Eye (tissue), 1 donor: ENCODE results near the gene SERF2.
A peak's percentile ranks its signal among the peaks of the same experiment; 100 is the strongest.
"Not testable (repeated sequence)": the region's sequence is repeated elsewhere in the genome, so short reads cannot be mapped to it uniquely, and the experiment has no call there.

Experiments
- DNase-seq: peaks from one replicate; pipeline ENCODE4 v3.0.0-alpha.2; 2015

Gene SERF2

DNA sequence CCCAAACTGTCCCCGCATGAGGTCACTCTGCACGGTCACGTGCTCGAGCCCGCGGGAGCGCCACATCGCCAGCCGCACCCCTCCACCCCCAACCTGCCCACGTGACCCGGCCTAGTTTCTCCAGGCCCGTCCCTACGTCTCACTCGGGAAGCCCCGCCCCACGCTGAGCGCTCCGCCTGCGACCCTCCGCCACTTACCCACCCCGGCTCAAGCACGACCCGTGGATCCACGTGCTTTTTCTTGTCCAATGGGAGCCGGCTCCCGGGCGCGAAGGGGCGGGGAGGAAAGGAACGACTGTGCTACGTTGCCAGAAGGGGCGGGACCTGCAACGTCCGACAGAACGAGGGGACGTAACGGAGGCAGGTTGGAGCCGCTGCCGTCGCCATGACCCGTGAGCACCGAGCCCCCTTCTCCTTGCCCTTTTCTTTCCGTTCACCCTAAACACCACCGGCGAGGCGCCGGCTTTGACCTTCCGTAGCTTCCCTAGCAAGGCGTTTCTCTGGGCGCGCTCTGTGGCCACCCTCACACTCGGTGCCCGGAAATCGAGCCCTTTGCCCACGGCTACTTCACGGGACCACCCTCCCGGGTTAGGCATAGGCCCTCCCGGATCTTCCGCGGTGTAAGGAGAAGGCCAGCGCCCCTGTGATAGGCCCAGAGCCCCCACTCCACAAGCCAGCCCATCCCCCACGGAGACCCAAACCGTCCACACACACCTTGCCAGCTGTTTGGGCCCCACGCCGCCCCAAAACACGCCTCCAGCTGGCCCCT lies at the start of gene SERF2:
SERF2 (plus strand) TSS at position 328 of the 768 bp plus-strand sequence; CDS start at position 385, 57 bp downstream.
- peak; percentile 100 for DNase-seq

DNA sequence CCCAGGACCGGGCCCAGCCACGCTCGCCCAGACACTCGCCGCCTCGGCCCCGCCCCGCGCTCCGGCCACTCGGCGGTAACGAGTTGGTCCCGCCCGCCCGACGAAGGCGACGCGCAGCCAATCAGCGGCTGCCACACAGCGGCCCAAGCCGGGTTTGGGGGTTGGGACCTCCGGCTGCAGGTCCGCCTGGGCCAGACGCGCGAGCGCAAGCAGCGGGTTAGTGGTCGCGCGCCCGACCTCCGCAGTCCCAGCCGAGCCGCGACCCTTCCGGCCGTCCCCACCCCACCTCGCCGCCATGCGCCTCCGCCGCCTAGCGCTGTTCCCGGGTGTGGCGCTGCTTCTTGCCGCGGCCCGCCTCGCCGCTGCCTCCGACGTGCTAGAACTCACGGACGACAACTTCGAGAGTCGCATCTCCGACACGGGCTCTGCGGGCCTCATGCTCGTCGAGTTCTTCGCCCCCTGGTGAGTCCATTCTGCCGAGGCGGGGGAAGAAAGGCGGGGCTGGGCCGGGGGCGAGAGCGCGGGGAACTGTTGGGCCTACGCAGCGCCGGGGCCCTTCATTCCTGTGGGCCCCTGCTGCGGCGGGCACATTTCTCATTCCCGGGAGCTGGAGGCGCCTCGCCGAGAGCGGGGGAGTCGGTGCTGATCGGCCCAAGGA lies 45.7 kb upstream of the SERF2 start, which contains the start of gene PDIA3:
PDIA3 (plus strand) TSS at position 194 of the 658 bp plus-strand sequence; CDS start at position 296, 102 bp downstream.
- DNase-seq, result peak; percentile 97

DNA sequence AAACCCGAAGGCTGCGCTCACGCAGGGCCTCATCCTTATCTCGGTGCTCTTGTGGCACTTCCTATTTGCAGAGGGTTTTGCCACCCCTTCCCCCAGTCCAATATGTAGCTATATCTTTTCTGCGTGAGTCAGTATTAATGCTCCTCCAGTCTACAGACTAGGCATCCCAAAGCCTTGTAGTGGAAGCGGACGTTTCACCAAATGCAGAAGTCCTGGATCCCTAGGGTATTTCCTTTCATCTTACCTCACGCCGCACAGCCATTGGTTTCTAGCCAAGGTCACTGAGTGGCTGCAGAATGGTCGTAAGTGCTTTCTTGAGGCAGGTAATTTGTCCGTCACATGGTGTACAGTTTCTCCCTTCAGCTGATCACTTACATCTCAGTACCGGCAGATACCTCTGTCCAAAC lies 45.2 kb upstream of the SERF2 start:
- not testable (repeated sequence) for DNase-seq

DNA sequence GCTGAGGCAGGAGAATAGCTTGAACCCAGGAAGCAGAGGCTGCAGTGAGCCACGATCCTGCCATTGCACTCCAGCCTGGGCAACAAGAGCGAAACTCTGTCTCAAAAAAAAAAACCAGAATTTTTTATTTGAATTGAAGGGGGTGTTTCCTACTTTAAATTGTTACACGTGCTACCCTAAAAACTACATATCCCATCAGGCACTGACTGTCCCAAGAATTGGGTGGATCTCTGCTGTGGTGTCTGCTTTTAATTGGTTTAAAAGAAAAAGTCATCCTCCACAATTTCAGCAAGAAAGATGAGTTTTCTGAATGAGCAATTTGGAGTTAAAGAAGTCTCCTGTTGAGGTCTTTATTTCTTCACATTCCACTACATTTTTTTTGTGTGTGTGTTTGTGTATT lies 43.7 kb upstream of the SERF2 start:
- DNase-seq, result no peak

DNA sequence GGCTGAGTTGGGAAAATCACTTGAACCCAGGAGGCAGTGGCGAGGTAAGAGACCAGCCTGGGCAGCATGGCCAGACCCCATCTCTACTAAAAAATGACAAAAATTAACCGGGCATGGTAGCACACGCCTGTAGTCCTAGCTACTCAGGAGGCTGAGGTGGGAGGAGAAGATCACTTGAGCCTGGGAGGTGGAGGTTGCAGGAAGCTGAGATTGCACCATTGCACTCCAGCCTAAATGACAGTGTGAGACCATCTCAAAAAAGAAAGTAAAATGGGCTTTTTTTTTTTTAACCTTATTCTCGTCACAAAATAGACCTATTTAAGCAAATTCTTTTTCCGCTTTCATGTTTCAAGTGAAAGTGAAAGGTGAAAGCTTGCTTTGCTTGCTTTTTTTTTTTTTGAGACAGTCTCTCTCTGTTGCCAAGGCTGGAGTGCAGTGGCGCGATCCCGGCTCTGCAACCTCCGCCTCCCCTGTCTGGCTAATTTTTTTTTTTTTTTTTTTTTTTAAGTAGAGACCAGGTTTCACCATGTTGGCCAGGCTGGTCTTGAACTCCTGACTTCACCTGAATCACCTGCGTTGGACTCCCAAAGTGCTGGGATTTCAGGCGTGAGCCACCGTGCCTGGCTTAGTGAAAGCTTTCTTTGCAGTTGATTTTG lies 42.3 kb upstream of the SERF2 start:
- no peak for DNase-seq

DNA sequence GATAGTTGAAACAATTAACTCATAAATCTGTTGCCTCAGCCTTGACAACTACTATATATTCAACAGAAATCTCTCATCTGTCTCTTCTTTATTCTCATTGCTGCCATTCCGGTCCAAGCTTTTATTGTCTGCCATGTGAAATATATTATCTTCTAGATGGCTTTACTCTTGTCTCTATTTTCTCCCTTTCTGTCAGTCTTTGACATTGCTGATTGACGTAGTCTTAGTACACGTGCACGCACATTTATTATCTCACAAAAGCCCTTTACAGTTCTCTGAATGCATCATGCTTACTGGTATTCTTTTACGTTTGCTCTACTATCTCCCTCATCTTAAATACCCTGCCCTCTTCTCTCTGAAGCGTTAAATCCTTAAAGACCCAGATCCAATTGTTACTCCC lies 40.2 kb upstream of the SERF2 start:
- no peak for DNase-seq

DNA sequence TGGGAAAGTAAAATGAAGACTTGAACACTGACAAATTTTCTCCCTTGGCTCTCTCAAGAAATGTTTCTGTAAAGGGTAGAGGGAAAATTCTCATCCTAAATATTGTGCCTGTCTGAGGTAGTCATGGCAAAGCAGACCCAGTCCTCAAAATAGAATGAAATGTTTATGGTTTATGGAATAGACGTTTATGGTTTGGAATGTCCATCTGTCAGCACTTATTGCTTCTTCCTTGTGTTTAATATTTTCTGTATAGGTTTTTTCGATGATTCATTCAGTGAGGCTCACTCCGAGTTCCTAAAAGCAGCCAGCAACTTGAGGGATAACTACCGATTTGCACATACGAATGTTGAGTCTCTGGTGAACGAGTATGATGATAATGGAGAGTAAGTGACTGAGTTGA lies 29.3 kb upstream of the SERF2 start:
- no peak for DNase-seq

DNA sequence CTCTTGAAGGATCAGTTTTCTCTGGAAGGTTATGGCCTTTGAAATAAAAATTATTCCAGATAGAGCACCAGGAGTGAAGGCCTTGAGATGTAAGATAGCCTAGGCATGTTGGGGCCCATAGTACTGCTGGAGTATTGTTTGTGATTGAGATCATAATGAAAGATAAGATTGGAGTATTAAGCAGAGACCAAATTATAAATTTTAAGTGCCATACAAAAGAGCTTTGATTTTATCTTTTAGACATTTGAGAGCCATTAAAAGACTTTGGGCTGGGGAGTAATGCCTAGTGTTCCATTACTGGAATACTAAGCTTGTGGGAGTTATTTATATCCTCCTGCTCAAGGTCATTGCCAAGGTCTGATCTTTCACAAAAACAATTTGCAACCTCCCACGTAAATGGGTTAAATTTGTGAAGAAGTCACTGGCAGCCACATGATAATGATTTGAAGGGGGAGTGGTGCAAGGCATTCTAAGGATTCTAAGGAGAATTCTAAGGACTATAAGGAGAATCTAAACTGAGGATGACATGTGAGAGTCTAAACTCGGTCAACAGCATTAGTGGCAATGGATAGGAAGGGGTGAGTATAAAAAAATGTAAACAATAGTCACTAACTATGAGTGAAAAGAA lies 28.2 kb upstream of the SERF2 start:
- DNase-seq, result no peak

DNA sequence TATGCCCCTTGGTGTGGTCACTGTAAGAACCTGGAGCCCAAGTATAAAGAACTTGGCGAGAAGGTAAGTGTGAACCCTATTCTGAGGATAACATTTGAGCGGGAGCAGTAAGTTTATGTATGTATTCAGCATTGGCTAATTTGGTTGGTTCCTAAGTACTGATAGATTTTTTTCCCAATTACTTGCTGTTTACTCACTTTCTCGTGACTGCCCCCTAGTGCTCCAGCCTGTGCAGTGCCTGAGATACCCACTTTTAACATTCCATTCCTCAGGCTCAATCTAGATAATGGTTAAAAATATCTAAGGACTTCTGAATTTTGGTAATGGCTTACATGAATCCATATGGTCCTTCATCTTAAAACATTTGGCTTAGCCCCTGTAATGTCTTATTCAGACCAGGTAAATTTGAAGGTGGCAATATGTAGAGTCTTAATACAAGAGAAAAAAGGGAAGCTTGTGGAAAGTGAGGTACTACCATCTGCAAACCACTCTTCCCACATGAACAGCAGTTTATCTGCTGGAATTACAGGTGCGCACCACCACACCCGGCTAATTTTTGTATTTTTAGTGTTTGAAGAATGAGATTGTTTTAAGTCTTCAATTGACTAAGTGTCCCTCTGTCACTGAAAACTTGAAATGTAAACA lies 22.4 kb upstream of the SERF2 start:
- DNase-seq, result peak; percentile 67

DNA sequence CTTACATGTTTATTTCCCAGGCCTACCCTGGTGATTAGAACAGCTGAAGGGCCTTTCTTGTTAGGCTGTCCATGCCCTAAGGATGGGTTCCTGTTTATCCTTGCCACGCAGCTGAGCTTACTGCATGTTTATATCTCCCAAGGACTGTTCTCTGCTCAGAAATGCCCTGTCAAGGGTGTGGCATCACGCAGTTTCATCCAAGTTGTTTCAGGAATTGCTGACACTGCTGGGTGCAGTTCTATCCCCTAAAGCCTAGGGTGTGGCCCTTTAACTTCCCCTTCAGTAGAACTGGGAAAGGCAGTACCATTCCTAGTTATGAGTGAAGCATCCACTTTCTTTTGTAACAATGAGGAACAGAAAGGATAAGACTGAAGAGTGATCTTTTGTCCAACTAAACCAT lies 20.3 kb upstream of the SERF2 start:
- DNase-seq, result no peak

DNA sequence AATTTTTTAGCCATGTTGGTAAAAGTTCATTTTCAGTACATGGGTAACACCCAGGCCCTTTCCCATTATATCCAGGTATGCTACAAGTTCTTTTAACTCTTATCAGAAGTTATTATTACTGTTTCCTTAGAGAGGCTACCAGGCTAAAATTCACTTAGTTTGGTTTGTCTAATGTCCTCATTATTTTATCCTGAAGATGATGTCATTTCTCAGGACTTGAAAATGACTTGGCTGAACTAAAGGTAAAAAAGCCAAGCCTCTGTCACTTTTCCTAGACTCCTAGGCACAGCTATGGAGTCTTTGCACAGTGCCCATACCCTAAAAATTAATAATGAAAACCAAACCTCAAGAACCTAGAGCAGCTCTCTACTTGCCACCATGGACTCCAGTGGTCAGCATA lies 19.5 kb upstream of the SERF2 start:
- no peak for DNase-seq

DNA sequence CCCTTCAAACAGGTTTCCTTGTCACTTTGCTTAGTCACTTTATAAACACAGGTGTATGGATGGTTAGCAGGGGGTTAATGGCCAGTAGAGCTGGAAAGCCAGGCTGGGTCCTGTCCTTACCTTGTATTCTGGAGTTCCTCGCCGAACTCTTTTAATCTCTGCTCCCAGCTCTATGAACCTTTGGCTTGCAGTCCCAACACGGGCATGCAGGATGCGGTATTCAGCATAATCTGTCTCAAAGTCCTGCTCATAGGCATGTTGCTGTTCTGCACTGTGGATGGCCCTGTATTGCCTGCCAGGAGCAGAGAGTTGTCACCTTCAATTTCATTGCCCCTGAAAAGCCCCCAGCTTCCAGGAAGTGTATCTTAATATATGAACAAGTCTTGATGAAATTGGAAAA lies 18.1 kb upstream of the SERF2 start:
- no peak for DNase-seq

DNA sequence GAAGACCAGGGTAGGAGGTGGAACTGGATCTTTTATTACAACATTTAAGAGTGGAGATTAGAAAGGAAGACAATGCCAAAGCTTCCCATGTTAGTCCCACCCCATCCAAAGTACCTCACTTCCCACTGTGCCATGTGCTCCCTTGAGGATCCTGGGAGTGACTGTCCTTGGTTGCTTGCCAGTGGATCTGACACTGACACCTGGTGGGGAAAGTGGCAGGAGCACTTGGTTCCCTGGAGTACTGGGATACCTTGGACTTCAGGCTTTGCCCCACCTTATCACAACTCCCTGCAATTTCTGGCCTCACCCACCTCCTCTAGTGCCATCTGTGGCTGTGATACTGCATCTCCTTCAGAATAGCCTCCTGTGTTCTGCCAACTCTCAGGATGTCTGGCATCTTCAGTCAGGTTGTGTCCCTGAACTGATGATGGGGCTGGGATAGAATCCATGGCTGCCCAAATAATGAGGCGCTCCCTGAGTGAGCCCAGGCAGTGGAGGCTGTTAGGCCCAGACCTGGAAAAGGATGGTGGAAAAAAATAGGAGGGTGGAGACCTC lies 16.6 kb upstream of the SERF2 start:
- peak; percentile 48 for DNase-seq

DNA sequence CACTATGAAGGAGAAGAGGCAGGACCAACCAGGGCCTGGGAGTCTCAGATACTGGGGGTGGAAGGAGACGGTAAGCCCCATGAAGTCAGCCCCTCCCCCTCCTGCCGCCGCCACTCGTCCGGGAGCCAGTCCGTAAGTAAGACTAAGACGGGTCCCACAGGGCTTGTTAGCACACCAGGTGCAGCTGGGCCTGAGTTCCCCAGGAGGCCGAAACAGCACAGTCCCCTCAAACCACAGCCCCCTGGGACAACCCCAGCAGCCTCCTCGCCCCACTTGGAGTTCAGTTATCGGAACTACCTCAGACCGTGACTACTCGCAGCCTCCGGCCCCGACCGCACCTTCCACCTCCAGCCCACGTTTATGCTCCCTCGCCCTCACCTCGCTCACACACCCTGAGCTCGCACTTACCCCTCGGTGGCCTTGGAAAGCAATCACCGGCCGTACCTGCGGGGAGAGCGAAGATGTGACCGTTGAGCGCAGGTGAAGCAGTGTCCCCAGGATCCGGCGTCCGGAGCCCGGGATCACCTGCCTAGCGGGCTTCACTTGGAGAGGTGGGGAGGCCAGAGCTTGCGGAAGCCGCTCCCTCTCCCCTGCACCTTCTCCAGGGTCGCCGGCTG lies 15.9 kb upstream of the SERF2 start:
- peak; percentile 45 for DNase-seq

DNA sequence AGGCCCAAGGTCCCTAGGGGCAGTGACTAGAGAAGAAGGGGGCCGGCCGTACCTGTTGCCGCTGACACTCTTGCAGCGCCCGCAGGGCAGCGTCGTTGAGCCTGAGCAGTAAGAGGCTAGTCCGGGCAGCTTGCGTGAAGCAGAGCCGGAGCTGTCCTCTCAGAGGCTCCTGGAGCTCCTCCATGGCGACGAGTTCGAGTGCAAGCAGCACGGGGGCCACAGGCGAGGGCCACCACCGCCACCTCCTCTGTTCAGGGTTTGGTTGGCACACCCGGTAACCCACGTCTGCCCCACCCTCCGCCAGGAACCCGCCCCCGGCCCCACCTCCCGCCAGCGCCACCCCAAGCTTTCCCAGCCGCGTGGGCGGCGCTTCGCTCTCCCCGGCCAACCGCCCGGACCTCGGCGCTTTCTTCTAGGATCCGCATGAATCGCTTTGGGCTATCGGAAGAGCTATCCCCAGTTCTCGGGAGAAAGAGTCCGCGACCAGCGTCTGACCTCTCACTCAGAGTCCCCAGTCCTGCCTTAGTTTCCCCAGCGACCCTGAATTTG lies 15.3 kb upstream of the SERF2 start, which contains the start of gene ELL3:
ELL3 (minus strand) TSS at position 249 of the 549 bp plus-strand sequence; CDS start at position 184, 65 bp downstream.
- no peak for DNase-seq

DNA sequence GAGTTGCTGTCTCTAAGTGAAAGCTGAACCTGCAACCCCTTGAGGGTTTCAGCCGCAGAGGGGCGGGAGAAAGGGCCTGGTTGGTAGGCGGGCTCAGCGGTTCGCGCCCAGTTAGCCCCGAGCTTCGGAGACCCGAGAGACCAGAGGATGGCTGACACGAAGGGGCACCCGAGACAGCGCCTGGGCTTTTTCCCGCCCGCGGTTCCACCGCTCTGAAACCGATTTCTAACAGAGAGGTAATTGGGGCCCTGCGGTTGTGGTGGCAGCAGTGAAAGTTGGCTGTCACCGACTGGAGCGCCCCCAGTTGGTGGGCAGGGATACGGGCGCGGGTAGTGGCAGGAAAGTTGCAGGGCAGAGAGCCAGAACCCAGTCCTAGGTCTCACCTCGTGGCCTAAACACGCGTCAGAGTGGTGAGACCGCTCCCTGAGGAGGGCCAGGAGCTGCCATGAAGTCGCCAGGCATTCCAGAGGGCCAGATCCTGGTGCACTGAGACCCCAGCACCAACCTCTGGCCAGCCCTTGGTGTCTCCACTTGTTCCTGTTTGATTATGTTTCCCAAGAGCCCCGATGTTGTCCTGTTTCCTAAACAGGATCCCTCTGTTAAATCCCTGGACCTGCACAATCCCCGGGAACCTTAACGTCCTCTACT lies 14.7 kb upstream of the SERF2 start:
- DNase-seq, result peak; percentile 90

DNA sequence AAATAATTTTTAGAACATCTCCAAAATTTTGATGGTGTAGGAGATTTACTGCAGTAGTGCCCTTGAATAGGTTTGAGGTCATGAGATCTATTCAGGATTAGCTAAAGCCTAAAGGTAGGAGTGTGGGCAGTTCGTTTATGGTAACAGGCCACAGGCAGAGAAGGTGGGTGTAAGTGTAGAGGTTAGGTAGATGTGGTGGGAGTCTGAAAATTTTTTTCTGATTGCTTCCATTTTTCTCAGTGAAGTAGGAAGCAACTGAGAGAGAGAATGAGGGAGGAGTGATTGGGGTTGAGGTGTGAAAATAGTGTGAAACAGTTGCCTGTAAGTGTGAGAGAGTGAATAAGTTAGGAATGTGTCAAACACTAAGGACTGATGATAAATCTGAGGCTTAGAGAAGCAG lies 13.1 kb upstream of the SERF2 start:
- no peak for DNase-seq

DNA sequence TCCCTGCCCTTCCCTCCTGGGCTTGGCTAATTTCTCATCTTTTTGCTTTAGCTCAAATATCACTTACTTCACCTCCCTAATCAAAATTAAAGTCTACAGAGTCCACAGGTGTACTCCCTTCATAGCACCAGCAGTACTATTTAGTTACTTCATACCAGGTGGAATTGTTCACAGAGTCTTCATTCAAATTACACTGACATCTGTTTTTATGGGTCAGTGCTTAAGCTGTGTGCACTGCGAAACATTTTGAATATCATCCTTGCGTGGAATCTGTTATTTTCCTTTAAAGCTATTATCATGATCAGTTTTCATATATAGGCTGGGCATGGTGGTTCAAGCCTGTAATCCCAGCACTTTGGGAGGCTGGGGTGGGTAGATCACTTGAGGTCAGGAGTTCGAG lies 2.7 kb upstream of the SERF2 start:
- DNase-seq, result no peak

DNA sequence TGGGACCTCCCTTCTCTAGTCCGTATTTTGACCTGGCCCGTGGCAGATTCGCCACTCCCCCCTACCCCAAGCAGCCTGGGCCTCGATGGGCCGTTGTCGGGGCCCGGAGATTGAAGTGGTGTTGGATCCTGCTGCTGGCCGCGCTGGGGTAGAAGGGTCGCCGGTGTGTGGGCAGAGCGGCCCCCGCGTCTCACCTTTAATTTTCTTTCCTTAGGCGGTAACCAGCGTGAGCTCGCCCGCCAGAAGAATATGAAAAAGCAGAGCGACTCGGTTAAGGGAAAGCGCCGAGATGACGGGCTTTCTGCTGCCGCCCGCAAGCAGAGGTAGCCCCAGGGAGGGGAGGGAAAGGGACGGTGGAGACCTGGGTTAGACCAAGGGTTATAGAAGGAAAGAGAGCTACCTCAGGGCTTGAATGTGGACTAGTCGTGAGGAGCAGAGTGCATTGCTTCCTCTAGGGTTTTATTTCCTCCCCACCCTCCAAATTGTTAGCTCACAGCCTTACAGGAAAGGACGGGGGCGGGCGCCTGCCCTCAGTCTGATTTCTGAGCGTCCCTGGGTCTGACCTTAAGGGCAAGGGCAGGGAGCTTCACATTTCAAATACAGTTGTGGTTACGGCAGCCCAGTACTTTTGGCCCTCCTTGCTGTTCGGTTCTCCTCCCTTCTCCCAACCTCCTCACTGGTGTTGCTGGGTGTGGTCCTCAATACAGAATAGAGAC lies 799 bp downstream of the SERF2 start:
- DNase-seq, result no peak

DNA sequence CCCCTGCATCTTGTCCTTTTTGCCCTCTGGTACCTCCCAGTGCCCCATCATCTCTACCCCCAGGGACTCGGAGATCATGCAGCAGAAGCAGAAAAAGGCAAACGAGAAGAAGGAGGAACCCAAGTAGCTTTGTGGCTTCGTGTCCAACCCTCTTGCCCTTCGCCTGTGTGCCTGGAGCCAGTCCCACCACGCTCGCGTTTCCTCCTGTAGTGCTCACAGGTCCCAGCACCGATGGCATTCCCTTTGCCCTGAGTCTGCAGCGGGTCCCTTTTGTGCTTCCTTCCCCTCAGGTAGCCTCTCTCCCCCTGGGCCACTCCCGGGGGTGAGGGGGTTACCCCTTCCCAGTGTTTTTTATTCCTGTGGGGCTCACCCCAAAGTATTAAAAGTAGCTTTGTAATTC lies 1.5 kb downstream of the SERF2 start:
- no peak for DNase-seq
